H9 (cell line): ENCODE data around the gene SNX33. TPM values are rescaled to one million over a fixed set of nuclear protein-coding genes. Genes with fewer than 3 reads are reported as not detected.

Experiments
- DNase-seq: peaks from one replicate; pipeline ENCODE4 v3.0.0-alpha.2; 2017
- H2AFZ ChIP-seq: one replicate; pipeline ENCODE4 v1.6.1; 2013; ENCODE audit warnings: mild to moderate bottlenecking, low read length, control low read depth, moderate library complexity
- H2AK5ac ChIP-seq: 2 replicates; pipeline ENCODE4 v1.6.1; 2013; ENCODE audit warnings: low read length, control low read depth, mixed read lengths; ENCODE audit not compliant: insufficient read length
- H2BK120ac ChIP-seq: one replicate; pipeline ENCODE4 v1.6.1; 2013; ENCODE audit warnings: low read depth, mild to moderate bottlenecking, low read length, control low read depth, inconsistent platforms; ENCODE audit not compliant: poor library complexity, severe bottlenecking
- H2BK12ac ChIP-seq: 2 replicates; pipeline ENCODE4 v1.6.1; 2013; ENCODE audit warnings: low read length, control low read depth, mixed read lengths, low read depth; ENCODE audit not compliant: insufficient read length
- H2BK15ac ChIP-seq: 2 replicates; pipeline ENCODE4 v1.6.1; 2013; ENCODE audit warnings: low read depth, low read length, control low read depth
- H2BK20ac ChIP-seq: one replicate; pipeline ENCODE4 v1.6.1; 2013; ENCODE audit warnings: low read depth, mild to moderate bottlenecking, low read length, control low read depth, inconsistent platforms; ENCODE audit not compliant: poor library complexity, severe bottlenecking
- H2BK5ac ChIP-seq: 2 replicates; pipeline ENCODE4 v1.6.1; 2013; ENCODE audit warnings: low read length, control low read depth, mixed read lengths; ENCODE audit not compliant: insufficient read length
- H3K14ac ChIP-seq: 2 replicates; pipeline ENCODE4 v1.6.1; 2013; ENCODE audit warnings: low read length, control low read depth; ENCODE audit not compliant: insufficient read depth
- H3K18ac ChIP-seq: 2 replicates; pipeline ENCODE4 v1.6.1; 2013; ENCODE audit warnings: low read depth, mild to moderate bottlenecking, mixed read lengths, low read length, control low read depth; ENCODE audit not compliant: insufficient read length
- H3K23ac ChIP-seq: 2 replicates; pipeline ENCODE4 v1.6.1; 2013; ENCODE audit warnings: low read length, control low read depth, mixed read lengths, low read depth; ENCODE audit not compliant: insufficient read length
- H3K23me2 ChIP-seq: 2 replicates; pipeline ENCODE4 v1.6.1; 2013; ENCODE audit warnings: low read depth, mild to moderate bottlenecking, mixed read lengths, low read length, control low read depth; ENCODE audit not compliant: insufficient read length, poor library complexity, severe bottlenecking
- H3K27ac ChIP-seq: 2 replicates; pipeline ENCODE4 v1.5.1; 2013; ENCODE audit warnings: low read length, control low read depth, mixed read lengths, low read depth; ENCODE audit not compliant: insufficient read length
- H3K27me3 ChIP-seq: 2 replicates; pipeline ENCODE4 v1.6.1; 2013; ENCODE audit warnings: low read length, control low read depth, inconsistent platforms; ENCODE audit not compliant: insufficient read depth
- H3K4ac ChIP-seq: 2 replicates; pipeline ENCODE4 v1.6.1; 2013; ENCODE audit warnings: low read depth, mild to moderate bottlenecking, control low read depth, inconsistent platforms, low read length, moderate library complexity
- H3K4me1 ChIP-seq: 2 replicates; pipeline ENCODE4 v1.6.1; 2013; ENCODE audit warnings: low read length, control low read depth, inconsistent platforms; ENCODE audit not compliant: insufficient read depth
- H3K4me2 ChIP-seq: 2 replicates; pipeline ENCODE4 v1.6.1; 2013; ENCODE audit warnings: low read length, control low read depth, mixed read lengths; ENCODE audit not compliant: insufficient read length, insufficient read depth
- H3K56ac ChIP-seq: 2 replicates; pipeline ENCODE4 v1.6.1; 2013; ENCODE audit warnings: low read depth, mild to moderate bottlenecking, mixed read lengths, low read length, control low read depth; ENCODE audit not compliant: insufficient read length
- H3K79me1 ChIP-seq: 2 replicates; pipeline ENCODE4 v1.6.1; 2013; ENCODE audit warnings: low read depth, mild to moderate bottlenecking, moderate library complexity, low read length, control low read depth, inconsistent platforms; ENCODE audit not compliant: insufficient read depth, poor library complexity, severe bottlenecking
- H3K79me2 ChIP-seq: 2 replicates; pipeline ENCODE4 v1.6.1; 2013; ENCODE audit warnings: low read length, control low read depth, inconsistent platforms; ENCODE audit not compliant: insufficient read depth
- H3K9ac ChIP-seq: 2 replicates; pipeline ENCODE4 v1.6.1; 2013; ENCODE audit warnings: low read length, control low read depth, mixed read lengths; ENCODE audit not compliant: insufficient read length; ENCODE audit errors: extremely low read depth
- H3K9me3 ChIP-seq: one replicate; pipeline ENCODE4 v1.6.1; 2013; ENCODE audit warnings: low read depth, low read length, inconsistent platforms; ENCODE audit not compliant: control insufficient read depth
- H3T11ph ChIP-seq: one replicate; pipeline ENCODE4 v1.6.1; 2013; ENCODE audit warnings: mild to moderate bottlenecking, low read length, control low read depth, inconsistent platforms
- H4K20me1 ChIP-seq: one replicate; pipeline ENCODE4 v1.6.1; 2013; ENCODE audit not compliant: control insufficient read depth, insufficient read length, insufficient read depth
- H4K5ac ChIP-seq: 2 replicates; pipeline ENCODE4 v1.6.1; 2013; ENCODE audit warnings: low read depth, mild to moderate bottlenecking, mixed read lengths, low read length, control low read depth; ENCODE audit not compliant: insufficient read length
- H4K8ac ChIP-seq: replicated peaks from 2 replicates; pipeline ENCODE4 v1.6.1; 2013; ENCODE audit warnings: low read length, control low read depth, mixed read lengths, low read depth; ENCODE audit not compliant: insufficient read length
- H4K91ac ChIP-seq: 2 replicates; pipeline ENCODE4 v1.6.1; 2013; ENCODE audit warnings: low read depth, mild to moderate bottlenecking, moderate library complexity, mixed read lengths, low read length, control low read depth; ENCODE audit not compliant: insufficient read length
- H3K27ac Mint-ChIP-seq, 3 experiments: 2 replicates in 2 of 3; 3 replicates in 1 of 3; pipeline ENCODE4 v1.8.0; 2020 to 2021; ENCODE audit warnings: mixed read lengths in 3 of 3, mild to moderate bottlenecking in 1 of 3, moderate library complexity in 1 of 3
- H3K27me3 Mint-ChIP-seq: 2 replicates; pipeline ENCODE4 v1.8.0; 2021; ENCODE audit warnings: low read depth, mild to moderate bottlenecking, moderate library complexity, mixed read lengths
- H3K36me3 Mint-ChIP-seq, 3 experiments: 2 replicates in 2 of 3; 3 replicates in 1 of 3; pipeline ENCODE4 v1.8.0; 2020 to 2021; ENCODE audit warnings: low read depth in 3 of 3, mixed read lengths in 3 of 3; ENCODE audit not compliant: insufficient read depth in 1 of 3
- H3K4me1 Mint-ChIP-seq, 2 experiments: 2 replicates each; pipeline ENCODE4 v1.8.0; 2020; ENCODE audit warnings: mixed read lengths in 2 of 2
- H3K4me3 Mint-ChIP-seq, 2 experiments: 2 replicates in 1 of 2; 3 replicates in 1 of 2; pipeline ENCODE4 v1.8.0; 2020 to 2021; ENCODE audit warnings: mild to moderate bottlenecking in 2 of 2, mixed read lengths in 2 of 2, moderate library complexity in 1 of 2
- H3K9me3 Mint-ChIP-seq, 2 experiments: 2 replicates in 1 of 2; 3 replicates in 1 of 2; pipeline ENCODE4 v1.8.0; 2020; ENCODE audit warnings: mild to moderate bottlenecking in 2 of 2, mixed read lengths in 2 of 2, moderate library complexity in 1 of 2
- WGBS: extraction: QIAGEN DNeasy Blood & Tissue Kit; methylation state at CpG from one replicate; pipeline ENCODE4 v1.1.7; 2013; ENCODE audit warnings: missing lambda C conversion rate, low lambda C conversion rate, mixed read lengths; ENCODE audit not compliant: insufficient read length; ENCODE audit errors: extremely low coverage; 5-methylcytosine and 5-hydroxymethylcytosine counted together
- total RNA-seq: library from RNA; stranded (reverse); gene quantifications from 2 replicates; pipeline ENCODE4 v1.2.1, GENCODE V29; 2021
- TF ChIP-seq, protein P1 (sequence below): fragments of 200-600 bp; sonication (generic); conservative IDR thresholded peaks from 3 replicates; pipeline ENCODE4 v1.8.0; 2021; ENCODE audit warnings: antibody characterized with exemption, mild to moderate bottlenecking

SNX33 gene
- total RNA-seq, 1 experiment from 2014 or later: 17.7 TPM

GRCh38 chr15:75622505-75622904 lies 25.2 kb upstream of the SNX33 start:
- H3K4me1 ChIP-seq: no peaks in the 10 kb centered on the region

More at GRCh38 chr15:75622505-75622904, 25.2 kb upstream of the SNX33 start:
- no peaks in the 10 kb centered on the region for H3K9me3 ChIP-seq
- H4K91ac ChIP-seq: no peak overlapping the region
- H3K79me2 ChIP-seq: no peaks in the 10 kb centered on the region
- peaks cover 2 to 22% (median 19%) of the 10 kb centered on the region in 3 experiments; a peak in 6 of 7 replicates for H3K36me3 Mint-ChIP-seq
- H3K56ac ChIP-seq: no peak overlapping the region
- no peak overlapping the region for H2BK20ac ChIP-seq
- no peak overlapping the region for H3K27ac ChIP-seq
- no peak overlapping the region for H2AFZ ChIP-seq
- no peak overlapping the region for H3T11ph ChIP-seq
- H3K14ac ChIP-seq: no peak overlapping the region
- no peak overlapping the region for H2BK5ac ChIP-seq
- no peak overlapping the region for H3K4ac ChIP-seq
- H3K4me1 Mint-ChIP-seq: peaks cover 8 to 11% of the 10 kb centered on the region in 2 experiments; a peak in 3 of 4 replicates
- H3K23me2 ChIP-seq: peaks cover 7% of the 10 kb centered on the region
- no peak overlapping the region for H3K9ac ChIP-seq
- H2AK5ac ChIP-seq: no peak overlapping the region
- no peak overlapping the region for H4K5ac ChIP-seq
- no peak overlapping the region for H3K4me3 Mint-ChIP-seq
- H2BK120ac ChIP-seq: no peak overlapping the region
- H3K18ac ChIP-seq: no peak overlapping the region
- no peaks in the 10 kb centered on the region for H3K27me3 Mint-ChIP-seq
- no peak overlapping the region for H2BK12ac ChIP-seq
- no peaks in the 10 kb centered on the region for H3K79me1 ChIP-seq
- no peak overlapping the region for H4K8ac ChIP-seq
- no peaks in the 10 kb centered on the region for H4K20me1 ChIP-seq
- no peak overlapping the region for H2BK15ac ChIP-seq
- TF ChIP-seq, protein P1, sequence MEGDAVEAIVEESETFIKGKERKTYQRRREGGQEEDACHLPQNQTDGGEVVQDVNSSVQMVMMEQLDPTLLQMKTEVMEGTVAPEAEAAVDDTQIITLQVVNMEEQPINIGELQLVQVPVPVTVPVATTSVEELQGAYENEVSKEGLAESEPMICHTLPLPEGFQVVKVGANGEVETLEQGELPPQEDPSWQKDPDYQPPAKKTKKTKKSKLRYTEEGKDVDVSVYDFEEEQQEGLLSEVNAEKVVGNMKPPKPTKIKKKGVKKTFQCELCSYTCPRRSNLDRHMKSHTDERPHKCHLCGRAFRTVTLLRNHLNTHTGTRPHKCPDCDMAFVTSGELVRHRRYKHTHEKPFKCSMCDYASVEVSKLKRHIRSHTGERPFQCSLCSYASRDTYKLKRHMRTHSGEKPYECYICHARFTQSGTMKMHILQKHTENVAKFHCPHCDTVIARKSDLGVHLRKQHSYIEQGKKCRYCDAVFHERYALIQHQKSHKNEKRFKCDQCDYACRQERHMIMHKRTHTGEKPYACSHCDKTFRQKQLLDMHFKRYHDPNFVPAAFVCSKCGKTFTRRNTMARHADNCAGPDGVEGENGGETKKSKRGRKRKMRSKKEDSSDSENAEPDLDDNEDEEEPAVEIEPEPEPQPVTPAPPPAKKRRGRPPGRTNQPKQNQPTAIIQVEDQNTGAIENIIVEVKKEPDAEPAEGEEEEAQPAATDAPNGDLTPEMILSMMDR: no peak
- H3K27me3 ChIP-seq: no peaks in the 10 kb centered on the region
- no peak for DNase-seq
- no peak overlapping the region for H3K23ac ChIP-seq
- H3K9me3 Mint-ChIP-seq: no peaks in the 10 kb centered on the region
- no CpG with 5 or more reads among the region's 2 CpGs for WGBS
- H3K27ac Mint-ChIP-seq: no peak overlapping the region
- H3K4me2 ChIP-seq: no peak overlapping the region
